ENCODE measurements around the gene SNAPC2. TPM values are rescaled to one million over a fixed set of nuclear protein-coding genes. Genes with fewer than 3 reads are reported as not detected.
"Not testable (repeated sequence)": the region's sequence is repeated elsewhere in the genome, so short reads cannot be mapped to it uniquely, and the experiment has no call there.

The SNAPC2 gene
- total RNA-seq, 2 experiments from 2014 or later = 9.9 to 10.9 TPM

- Histone ChIP-seq H3K27me3 (ENCODE audit: control insufficient read depth in 1 of 2, insufficient read depth in 2 of 2, low read length in 2 of 2) (peaks cover 34 to 35% of the 10 kb centered on the region in 2 experiments), H3K27ac (ENCODE audit: low read depth in 1 of 2, low read length in 2 of 2) (no peak overlapping the region), H3K9me3 (ENCODE audit: control insufficient read depth in 1 of 2, insufficient read depth in 1 of 2, low read length in 2 of 2) (peaks cover 0 to 9% of the 10 kb centered on the region in 2 experiments), H3K4me3 (ENCODE audit: low read length) (peak overlapping the region; percentile 20), H3K4me1 (ENCODE audit: insufficient read depth, low read length) (peaks cover 61% of the 10 kb centered on the region), H3K36me3 (ENCODE audit: insufficient read depth, low read length) (peaks cover 16% of the 10 kb centered on the region)
- intact Hi-C loops (cut with DNase I, micrococcal nuclease) = no loop called here
- CTCF ChIA-PET = interaction anchor here (0.6 to 5.6 kb wide), 7 partner anchors 9 to 970 kb away, joined by 3 to 43 read pairs (median 4); partner anchors contain the start of genes MAP2K7 and TIMM44
- no peaks in the 10 kb centered on the region for H3K9me3 Mint-ChIP-seq
- peak overlapping the region; percentile 82 for H3K4me3 Mint-ChIP-seq
- DNase-seq (peak in 12 of 14 experiments; percentile 37 to 83 (median 53)), ATAC-seq (ENCODE audit: poor library complexity) (peak; percentile 7)
- TF ChIP-seq CTCF (IDR thresholded peaks at IDR 0.05) = peak; percentile 55
- H3K36me3 Mint-ChIP-seq (ENCODE audit: low read depth) = peaks cover 24% of the 10 kb centered on the region
- no peak overlapping the region for H3K27ac Mint-ChIP-seq
- POLR2A ChIA-PET = interaction anchor here (1.2 to 7.7 kb wide), 6 partner anchors 14 to 237 kb away, joined by 3 to 116 read pairs (median 7); partner anchors contain the start of genes ELAVL1, MAP2K7, TIMM44 and TRAPPC5
- peaks cover 34% of the 10 kb centered on the region for H3K4me1 Mint-ChIP-seq (ENCODE audit: low read depth)
- peaks cover 39% of the 10 kb centered on the region for H3K27me3 Mint-ChIP-seq
Observed at GRCh38 chr19:7917267-7918061, 2.7 kb upstream of the SNAPC2 start.

GRCh38 chr19:7918062-7918614, 2.0 kb upstream of the SNAPC2 start:
- Histone ChIP-seq H3K4me1 (ENCODE audit: insufficient read depth, low read length) (peaks cover 64% of the 10 kb centered on the region), H3K36me3 (ENCODE audit: insufficient read depth, low read length) (peaks cover 18% of the 10 kb centered on the region), H3K27me3 (ENCODE audit: control insufficient read depth in 1 of 2, insufficient read depth in 2 of 2, low read length in 2 of 2) (peaks cover 34 to 35% of the 10 kb centered on the region in 2 experiments)
- Mint-ChIP-seq H3K4me3 (peak overlapping the region; percentile 71), H3K4me1 (ENCODE audit: low read depth) (peaks cover 34% of the 10 kb centered on the region), H3K36me3 (ENCODE audit: low read depth) (peaks cover 21% of the 10 kb centered on the region), H3K27me3 (peaks cover 39% of the 10 kb centered on the region)
- H3K4me3 ChIP-seq (ENCODE audit: low read length); H3K27ac Mint-ChIP-seq; DNase-seq; H3K27ac ChIP-seq (ENCODE audit: low read depth in 1 of 2, low read length in 2 of 2); ATAC-seq (ENCODE audit: poor library complexity); intact Hi-C loops (cut with DNase I, micrococcal nuclease); H3K9me3 ChIP-seq (ENCODE audit: control insufficient read depth in 1 of 2, insufficient read depth in 1 of 2, low read length in 2 of 2); H3K9me3 Mint-ChIP-seq: not testable (repeated sequence)
- ChIA-PET CTCF (interaction anchor here (1.0 to 5.6 kb wide), 6 partner anchors 9 to 84 kb away, joined by 4 to 43 read pairs (median 8); partner anchors contain the start of genes MAP2K7 and TIMM44), POLR2A (interaction anchor here (1.2 to 7.7 kb wide), 5 partner anchors 14 to 238 kb away, joined by 3 to 116 read pairs (median 11); partner anchors contain the start of genes ELAVL1, MAP2K7, TIMM44 and TRAPPC5)
- TF ChIP-seq CTCF (IDR thresholded peaks at IDR 0.05) = peak; percentile 33

GRCh38 chr19:7918615-7919421, 1.3 kb upstream of the SNAPC2 start:
- no peaks in the 10 kb centered on the region for H3K9me3 Mint-ChIP-seq
- CTCF ChIA-PET = interaction anchor here (1.2 to 5.6 kb wide), 5 partner anchors 16 to 238 kb away, joined by 3 to 43 read pairs (median 22); partner anchors contain the start of genes MAP2K7, TIMM44 and TRAPPC5
- ATAC-seq (ENCODE audit: poor library complexity) = no peak
- TF ChIP-seq CTCF (IDR thresholded peaks at IDR 0.05) = no peak
- H3K27me3 ChIP-seq (ENCODE audit: control insufficient read depth in 1 of 2, insufficient read depth in 2 of 2, low read length in 2 of 2) = peaks cover 34 to 35% of the 10 kb centered on the region in 2 experiments
- POLR2A ChIA-PET = interaction anchor here (1.2 to 7.7 kb wide), 9 partner anchors 15 to 395 kb away, joined by 3 to 116 read pairs (median 11); partner anchors contain the start of genes ELAVL1, MAP2K7, PET100 and PRR36
- H3K27me3 Mint-ChIP-seq = peaks cover 39% of the 10 kb centered on the region
- peaks cover 21% of the 10 kb centered on the region for H3K36me3 Mint-ChIP-seq (ENCODE audit: low read depth)
- peaks cover 18% of the 10 kb centered on the region for H3K36me3 ChIP-seq (ENCODE audit: insufficient read depth, low read length)
- peaks cover 64% of the 10 kb centered on the region for H3K4me1 ChIP-seq (ENCODE audit: insufficient read depth, low read length)
- peak in 2 of 14 experiments; percentile 23 to 55 for DNase-seq
- H3K27ac ChIP-seq (ENCODE audit: low read depth in 1 of 2, low read length in 2 of 2) = no peak overlapping the region
- peaks cover 34% of the 10 kb centered on the region for H3K4me1 Mint-ChIP-seq (ENCODE audit: low read depth)
- peaks cover 0 to 9% of the 10 kb centered on the region in 2 experiments for H3K9me3 ChIP-seq (ENCODE audit: control insufficient read depth in 1 of 2, insufficient read depth in 1 of 2, low read length in 2 of 2)
- H3K4me3 Mint-ChIP-seq = peak overlapping the region; percentile 94
- intact Hi-C loops (cut with DNase I, micrococcal nuclease) = no loop called here
- H3K27ac Mint-ChIP-seq = peak overlapping the region; percentile 79
- H3K4me3 ChIP-seq (ENCODE audit: low read length) = no peak overlapping the region
